Measurements from ENCODE around the gene CTNNA2. TPM values are rescaled to one million over a fixed set of nuclear protein-coding genes. Genes with fewer than 3 reads are reported as not detected.

Gene CTNNA2
- total RNA-seq, 2 donors from 2014 or later: not detected

DNA sequence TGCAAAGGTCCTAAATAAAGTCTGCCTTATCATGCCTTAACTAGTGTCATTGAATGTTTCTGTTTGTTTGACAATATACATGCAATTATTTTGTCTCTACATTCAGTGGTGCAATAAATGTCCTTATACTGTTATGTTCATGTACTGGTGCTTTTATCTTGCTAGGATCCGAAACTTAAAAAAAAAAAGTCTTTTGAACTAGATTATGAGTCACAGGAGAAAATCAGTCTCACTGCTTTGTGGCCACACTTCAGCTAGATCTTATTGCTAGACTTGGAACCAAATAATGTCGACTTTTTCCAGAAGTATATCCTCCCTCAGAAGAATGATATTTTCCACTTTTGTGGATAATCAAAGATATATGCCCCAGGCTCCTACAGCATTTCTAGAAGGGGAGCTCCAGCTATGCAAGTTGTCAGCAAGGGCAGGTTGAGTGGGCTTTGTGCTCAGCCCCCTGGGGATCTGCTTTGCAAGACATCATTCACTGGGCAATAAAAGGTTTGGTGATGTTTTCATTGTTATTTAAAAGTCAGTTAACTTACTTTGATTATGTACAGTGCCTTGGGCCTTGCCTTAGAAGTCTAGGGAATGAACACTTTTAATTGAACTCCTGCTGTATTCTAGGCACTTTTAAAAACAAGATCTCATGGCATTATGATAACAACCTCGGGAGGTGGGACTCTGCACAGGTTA is 948.8 kb downstream of the CTNNA2 start:
- no peak overlapping the region for H3K27ac Mint-ChIP-seq
- ATAC-seq (no peak), DNase-seq (ENCODE audit: low spot score in 2 of 2) (no peak)
- no peaks in the 10 kb centered on the region for H3K36me3 Mint-ChIP-seq
- H3K9me3 Mint-ChIP-seq: peaks cover 21 to 23% of the 10 kb centered on the region in 2 donors

DNA sequence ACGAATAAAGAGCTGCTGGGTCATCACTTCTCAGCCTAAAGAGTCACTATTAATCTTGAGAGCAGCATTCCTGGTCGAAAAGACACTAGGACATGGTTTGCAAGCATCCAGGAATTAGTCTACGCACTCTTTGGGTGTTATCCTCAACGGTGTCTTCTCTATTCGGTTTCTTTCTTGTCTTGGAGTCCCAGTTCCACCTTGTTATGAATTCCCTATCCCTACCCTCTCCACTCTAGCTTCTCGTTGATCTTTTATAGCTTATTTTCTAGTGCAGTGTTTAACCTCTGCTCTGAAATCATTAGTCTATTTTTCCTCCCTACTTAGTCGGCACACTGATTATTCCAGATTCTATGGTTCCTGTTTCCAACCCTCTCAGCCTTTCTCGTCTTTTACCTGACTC is 949.8 kb downstream of the CTNNA2 start:
- ATAC-seq (no peak), DNase-seq (ENCODE audit: low spot score in 2 of 2) (no peak)
- H3K9me3 Mint-ChIP-seq: peaks cover 24 to 27% of the 10 kb centered on the region in 2 donors
- no peak overlapping the region for H3K27ac Mint-ChIP-seq
- H3K36me3 Mint-ChIP-seq: no peaks in the 10 kb centered on the region

DNA sequence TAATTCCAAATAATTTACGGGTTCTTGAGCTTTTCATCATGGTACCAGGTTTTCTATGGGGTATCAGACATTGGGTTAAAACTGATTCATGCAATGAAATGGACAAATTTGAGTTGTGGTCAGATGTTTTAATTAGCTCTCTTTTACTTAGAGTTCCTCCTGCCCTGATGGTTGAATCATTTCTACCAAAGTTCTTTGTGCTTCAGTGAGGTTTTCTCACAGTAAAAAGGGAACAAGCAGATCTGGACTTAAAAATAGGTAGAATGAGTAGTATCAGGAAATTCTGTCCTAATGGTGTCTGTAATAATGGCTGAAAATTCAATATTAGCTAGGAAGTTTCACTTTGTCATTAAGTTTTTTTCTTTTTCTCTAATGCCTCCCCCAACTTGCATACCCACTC is 951.4 kb downstream of the CTNNA2 start:
- Mint-ChIP-seq H3K9me3 (peaks cover 24 to 27% of the 10 kb centered on the region in 2 donors), H3K36me3 (no peaks in the 10 kb centered on the region), H3K27ac (no peak overlapping the region)
- DNase-seq (ENCODE audit: low spot score in 2 of 2) (no peak), ATAC-seq (no peak)

- H3K27ac Mint-ChIP-seq: no peak overlapping the region
- no peak for ATAC-seq
- DNase-seq (ENCODE audit: low spot score in 2 of 2): no peak
- H3K9me3 Mint-ChIP-seq: peaks cover 30 to 33% of the 10 kb centered on the region in 2 donors
- H3K36me3 Mint-ChIP-seq: no peaks in the 10 kb centered on the region
These were observed 954.5 kb downstream of the CTNNA2 start for GRCh38 chr2:80467262-80467811.

- H3K9me3 Mint-ChIP-seq: peaks cover 24% of the 10 kb centered on the region in 2 donors
- ATAC-seq (no peak), DNase-seq (ENCODE audit: low spot score in 2 of 2) (no peak)
- H3K36me3 Mint-ChIP-seq: no peaks in the 10 kb centered on the region
- no peak overlapping the region for H3K27ac Mint-ChIP-seq
These were observed 956.6 kb downstream of the CTNNA2 start for GRCh38 chr2:80469428-80469827.

- no peak for DNase-seq (ENCODE audit: low spot score in 2 of 2)
- ATAC-seq: no peak
- Mint-ChIP-seq H3K9me3 (peaks cover 18 to 27% of the 10 kb centered on the region in 2 donors), H3K36me3 (no peaks in the 10 kb centered on the region), H3K27ac (no peak overlapping the region)
These were observed 960.2 kb downstream of the CTNNA2 start for GRCh38 chr2:80473069-80473468.

- Mint-ChIP-seq H3K36me3 (no peaks in the 10 kb centered on the region), H3K9me3 (peaks cover 18 to 27% of the 10 kb centered on the region in 2 donors), H3K27ac (peak overlapping the region in 1 of 2 donors; percentile 44)
- DNase-seq (ENCODE audit: low spot score in 2 of 2): no peak
- no peak for ATAC-seq
These were observed 960.9 kb downstream of the CTNNA2 start for GRCh38 chr2:80473796-80474195.

DNA sequence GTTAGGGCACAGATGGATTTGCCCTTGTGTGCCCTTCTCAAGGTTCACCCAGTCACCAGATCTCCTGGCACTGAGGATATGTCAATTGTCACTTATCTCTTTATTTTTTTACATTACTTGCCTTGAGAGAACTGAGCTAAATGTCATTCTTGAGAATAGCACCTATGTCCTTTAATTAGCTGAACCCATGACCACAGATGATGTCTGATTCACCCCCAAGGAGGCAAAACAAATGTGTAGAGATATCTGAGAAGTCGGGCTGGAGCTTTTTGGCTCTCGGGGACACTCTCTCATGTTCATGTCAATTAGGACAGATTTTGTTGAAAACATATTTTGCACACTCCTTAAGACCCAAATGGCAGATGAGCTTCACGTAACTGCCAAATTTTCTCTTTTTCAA is 963.1 kb downstream of the CTNNA2 start:
- H3K36me3 Mint-ChIP-seq: no peaks in the 10 kb centered on the region
- peaks cover 12 to 22% of the 10 kb centered on the region in 2 donors for H3K9me3 Mint-ChIP-seq
- H3K27ac Mint-ChIP-seq: no peak overlapping the region
- DNase-seq (ENCODE audit: low spot score in 2 of 2) (no peak), ATAC-seq (no peak)

GRCh38 chr2:80476535-80477117 is 963.8 kb downstream of the CTNNA2 start:
- Mint-ChIP-seq H3K27ac (no peak overlapping the region), H3K36me3 (no peaks in the 10 kb centered on the region), H3K9me3 (peaks cover 12 to 17% of the 10 kb centered on the region in 2 donors)
- DNase-seq (ENCODE audit: low spot score in 2 of 2) (no peak), ATAC-seq (no peak)

GRCh38 chr2:80482276-80482675 is 969.4 kb downstream of the CTNNA2 start:
- Mint-ChIP-seq H3K27ac (no peak overlapping the region), H3K36me3 (no peaks in the 10 kb centered on the region), H3K9me3 (peaks cover 5 to 7% of the 10 kb centered on the region in 2 donors)
- DNase-seq (ENCODE audit: low spot score in 2 of 2): no peak
- ATAC-seq: no peak

GRCh38 chr2:80489717-80490116 is 976.9 kb downstream of the CTNNA2 start:
- Mint-ChIP-seq H3K9me3 (peaks cover 9 to 13% of the 10 kb centered on the region in 2 donors), H3K27ac (no peak overlapping the region), H3K36me3 (no peaks in the 10 kb centered on the region)
- DNase-seq (ENCODE audit: low spot score in 2 of 2): no peak
- no peak for ATAC-seq

GRCh38 chr2:80490964-80491363 is 978.1 kb downstream of the CTNNA2 start:
- H3K36me3 Mint-ChIP-seq: peaks cover 0 to 5% of the 10 kb centered on the region in 2 donors
- peaks cover 13% of the 10 kb centered on the region in 2 donors for H3K9me3 Mint-ChIP-seq
- DNase-seq (ENCODE audit: low spot score in 2 of 2) (no peak), ATAC-seq (no peak)
- no peak overlapping the region for H3K27ac Mint-ChIP-seq

DNA sequence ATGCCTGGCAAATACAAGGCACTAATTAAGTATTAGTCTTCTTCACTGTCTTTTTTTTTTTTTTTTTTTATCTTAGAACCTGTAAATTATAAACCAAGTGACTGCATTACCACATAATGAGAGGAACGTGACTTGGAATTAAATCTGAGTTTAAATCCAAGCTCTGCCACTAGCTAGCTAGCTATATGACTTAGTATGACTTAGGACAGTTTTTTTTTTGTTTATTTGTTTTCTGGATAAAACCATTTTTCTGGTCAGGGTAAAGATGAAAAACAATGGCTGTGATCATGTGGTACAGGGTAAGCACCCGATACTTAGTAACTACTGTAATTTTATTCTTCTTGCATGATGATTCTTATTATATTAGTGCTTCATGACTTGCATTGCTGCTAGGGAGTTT is 983.5 kb downstream of the CTNNA2 start:
- peaks cover 0 to 5% of the 10 kb centered on the region in 2 donors for H3K36me3 Mint-ChIP-seq
- DNase-seq (ENCODE audit: low spot score in 2 of 2): no peak
- ATAC-seq: no peak
- H3K9me3 Mint-ChIP-seq: peaks cover 15 to 18% of the 10 kb centered on the region in 2 donors
- no peak overlapping the region for H3K27ac Mint-ChIP-seq

DNA sequence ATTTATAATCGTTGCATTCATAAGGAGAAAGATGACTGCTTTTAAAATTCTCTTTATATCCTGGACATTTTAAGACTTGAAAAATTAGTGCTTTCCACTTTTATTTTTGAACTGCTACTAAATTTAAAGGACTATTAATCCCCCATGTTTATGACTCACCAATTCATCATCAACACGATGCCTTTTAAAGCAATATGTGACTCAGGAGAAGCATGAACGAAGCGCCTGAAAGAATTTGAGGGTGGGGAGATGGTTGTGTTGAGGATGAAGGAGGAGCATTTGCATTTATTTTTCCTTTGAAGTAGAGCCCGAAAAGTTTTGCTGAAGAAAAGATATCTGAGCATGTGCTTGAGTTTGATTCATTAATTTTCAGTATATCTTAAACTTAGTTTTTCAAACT is 983.9 kb downstream of the CTNNA2 start:
- Mint-ChIP-seq H3K36me3 (peaks cover 0 to 5% of the 10 kb centered on the region in 2 donors), H3K27ac (no peak overlapping the region), H3K9me3 (peaks cover 15 to 18% of the 10 kb centered on the region in 2 donors)
- no peak for ATAC-seq
- DNase-seq (ENCODE audit: low spot score in 2 of 2): no peak

DNA sequence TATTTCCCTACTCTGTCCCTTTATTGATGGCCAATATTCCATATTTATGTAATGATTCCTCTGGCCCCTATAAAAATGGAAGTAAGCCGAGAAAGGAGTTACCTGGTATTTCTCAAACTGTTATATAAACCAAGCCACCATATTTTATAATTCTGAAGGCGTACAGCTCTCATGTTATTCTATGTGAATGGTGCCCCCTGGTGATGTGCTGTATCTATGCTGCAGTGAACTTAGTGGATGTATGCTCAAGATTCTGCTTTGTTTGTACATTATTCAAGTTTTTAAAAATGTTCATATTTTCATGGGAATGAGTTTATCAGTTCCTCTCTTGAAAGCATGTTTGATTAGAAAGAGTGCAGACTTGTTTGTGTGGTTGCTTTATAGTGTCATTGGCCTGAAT is 986.2 kb downstream of the CTNNA2 start:
- ATAC-seq (no peak), DNase-seq (ENCODE audit: low spot score in 2 of 2) (no peak)
- peaks cover 0 to 5% of the 10 kb centered on the region in 2 donors for H3K36me3 Mint-ChIP-seq

GRCh38 chr2:80501874-80502624 is 989.2 kb downstream of the CTNNA2 start:
- H3K36me3 Mint-ChIP-seq: no peaks in the 10 kb centered on the region
- no peak for DNase-seq (ENCODE audit: low spot score in 2 of 2)
- H3K27ac Mint-ChIP-seq: no peak overlapping the region
- peaks cover 13 to 17% of the 10 kb centered on the region in 2 donors for H3K9me3 Mint-ChIP-seq
- ATAC-seq: no peak

More for the DNA sequence above, 986.2 kb downstream of the CTNNA2 start:
- H3K27ac Mint-ChIP-seq: no peak overlapping the region
- H3K9me3 Mint-ChIP-seq: peaks cover 5 to 15% of the 10 kb centered on the region in 2 donors

DNA sequence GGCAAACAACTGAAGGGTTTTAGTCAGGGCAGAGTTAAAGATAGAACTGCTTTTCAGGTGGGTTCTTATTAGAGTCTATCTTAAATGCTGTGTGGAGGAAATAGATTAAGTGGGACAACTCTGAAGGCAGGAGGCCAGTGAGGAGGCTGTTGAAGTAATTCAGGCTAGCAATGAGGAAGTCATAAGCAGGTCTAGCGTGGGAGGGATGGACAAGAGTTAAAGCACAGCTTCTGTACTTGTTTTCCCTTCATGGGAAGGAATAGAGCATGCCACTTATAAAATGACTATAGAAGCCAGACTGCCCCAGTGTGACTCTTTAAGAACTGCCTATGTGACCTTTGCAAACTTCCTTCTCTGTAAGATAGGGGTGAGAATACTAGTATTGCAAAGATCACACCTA is 993.7 kb downstream of the CTNNA2 start:
- Mint-ChIP-seq H3K36me3 (no peaks in the 10 kb centered on the region), H3K9me3 (peaks cover 14 to 29% of the 10 kb centered on the region in 2 donors), H3K27ac (no peak overlapping the region)
- no peak for ATAC-seq
- no peak for DNase-seq (ENCODE audit: low spot score in 2 of 2)
